NCI-H2081 (cell line): ENCODE measurements around the gene CARD19.
A peak's percentile ranks its signal among the peaks of the same experiment; 100 is the strongest.
"Not testable (repeated sequence)": the region's sequence is repeated elsewhere in the genome, so short reads cannot be mapped to it uniquely, and the experiment has no call there.

Experiments used
- DNase-seq, 2 experiments: peaks; one replicate each; lab custom pipeline; 2025; lab: John Stamatoyannopoulos, UW

Gene CARD19

DNA sequence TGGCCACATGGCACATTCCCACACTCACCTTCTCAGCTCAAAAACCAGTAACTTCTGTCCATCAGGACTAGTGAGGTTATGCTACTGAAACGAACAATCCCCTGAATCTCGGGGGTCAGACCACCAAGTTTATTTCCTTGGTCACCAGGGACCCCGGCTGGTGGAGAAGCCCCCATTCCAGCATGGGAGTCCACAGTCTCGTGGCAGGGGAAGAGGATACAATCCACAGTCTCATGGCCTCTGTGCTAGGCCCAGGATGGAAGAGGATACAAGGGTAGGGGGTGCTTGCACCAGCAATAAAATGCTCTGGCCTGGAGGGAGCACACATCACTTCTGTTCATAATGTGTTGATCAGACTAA, 7.4 kb upstream of the CARD19 start:
- DNase-seq: no peak

DNA sequence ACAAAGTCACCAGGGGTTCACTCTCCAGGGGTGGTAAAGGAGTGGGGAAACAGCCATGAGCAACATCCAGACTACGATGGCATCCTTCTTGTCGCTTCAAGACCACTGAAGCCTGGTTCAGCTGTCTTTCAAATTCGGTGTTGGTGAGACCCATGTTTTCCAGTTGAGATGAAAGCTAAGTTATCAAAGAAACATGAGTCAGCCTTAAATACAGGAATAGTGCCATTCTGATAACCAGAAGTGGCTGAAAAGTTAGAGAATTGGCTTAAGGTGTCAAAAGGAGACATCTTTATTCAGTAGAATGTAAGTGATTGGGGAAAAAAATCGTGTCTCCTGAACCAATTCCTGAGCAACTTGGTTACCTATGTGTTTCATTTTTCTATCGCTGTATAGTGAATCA, 7.0 kb upstream of the CARD19 start:
- DNase-seq: no peak

DNA sequence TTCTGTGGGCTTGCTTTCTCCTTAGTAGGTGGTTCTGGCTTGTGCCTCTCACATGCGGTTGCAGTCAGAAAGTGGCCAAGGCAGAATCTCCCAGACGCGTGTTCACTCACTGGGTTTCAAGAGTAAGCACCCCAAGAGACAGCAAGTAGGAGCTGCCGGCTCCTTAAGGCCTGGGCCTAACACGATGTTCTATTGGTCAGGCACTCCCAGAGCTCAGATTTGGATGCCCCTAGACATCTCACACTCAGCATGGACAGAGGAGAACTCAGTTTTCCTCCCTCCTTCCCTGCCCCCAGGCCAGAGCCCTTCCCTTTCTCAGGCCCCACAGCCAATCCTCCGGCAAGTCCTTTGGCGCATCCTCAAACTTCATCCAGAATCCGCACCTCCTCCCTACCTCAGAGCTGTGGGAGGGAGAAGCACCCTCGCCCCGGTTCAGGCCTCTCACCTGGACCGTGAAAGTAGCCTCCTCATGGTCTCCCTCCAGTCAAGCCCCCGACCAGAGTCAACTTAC, 6.5 kb upstream of the CARD19 start:
- DNase-seq: no peak

DNA sequence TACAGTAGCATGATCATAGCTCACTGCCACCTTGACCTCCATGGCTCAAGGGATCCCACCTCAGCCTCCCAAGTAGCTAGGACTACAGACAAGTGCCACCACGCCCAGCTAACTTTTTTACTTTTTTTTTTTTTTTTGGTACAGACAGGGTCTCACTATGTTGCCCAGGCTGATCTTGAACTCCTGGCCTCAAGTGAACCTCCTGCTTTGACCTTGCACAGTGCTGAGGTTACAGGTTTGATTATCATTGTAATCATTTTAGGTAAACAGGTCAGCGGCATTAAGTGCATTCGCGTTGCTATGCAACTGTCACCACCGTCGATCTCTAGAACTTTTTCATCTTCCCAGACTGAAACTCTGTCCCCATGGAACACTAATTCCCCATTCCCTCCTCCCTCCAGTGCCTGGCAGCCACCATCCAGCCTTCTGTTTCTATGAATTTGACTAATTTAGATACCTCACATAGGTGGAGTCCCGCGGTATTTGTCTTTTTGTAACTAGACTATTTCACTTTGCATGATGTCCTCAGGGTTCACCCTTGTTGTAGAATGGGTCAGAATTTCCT, 5.8 kb upstream of the CARD19 start:
- no peak for DNase-seq

DNA sequence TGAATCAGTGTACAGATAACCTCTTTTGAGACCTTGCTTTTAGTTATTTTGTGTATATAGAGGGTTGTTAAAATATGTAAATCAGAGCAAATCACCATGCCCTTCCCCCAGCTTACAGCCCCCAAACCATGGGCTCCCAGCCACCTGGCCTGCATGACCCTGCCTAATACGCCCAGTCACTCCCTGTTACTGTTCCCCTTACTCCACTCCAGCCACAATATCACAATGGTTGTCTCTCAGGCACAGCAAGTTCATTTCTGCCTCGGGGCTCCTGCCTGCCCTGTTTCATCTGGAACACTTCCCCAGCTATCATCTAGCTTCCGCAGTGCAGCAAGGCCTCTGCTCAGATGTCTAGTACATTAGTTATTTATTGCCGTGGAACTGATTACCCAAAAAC, 5.0 kb upstream of the CARD19 start:
- DNase-seq: no peak

DNA sequence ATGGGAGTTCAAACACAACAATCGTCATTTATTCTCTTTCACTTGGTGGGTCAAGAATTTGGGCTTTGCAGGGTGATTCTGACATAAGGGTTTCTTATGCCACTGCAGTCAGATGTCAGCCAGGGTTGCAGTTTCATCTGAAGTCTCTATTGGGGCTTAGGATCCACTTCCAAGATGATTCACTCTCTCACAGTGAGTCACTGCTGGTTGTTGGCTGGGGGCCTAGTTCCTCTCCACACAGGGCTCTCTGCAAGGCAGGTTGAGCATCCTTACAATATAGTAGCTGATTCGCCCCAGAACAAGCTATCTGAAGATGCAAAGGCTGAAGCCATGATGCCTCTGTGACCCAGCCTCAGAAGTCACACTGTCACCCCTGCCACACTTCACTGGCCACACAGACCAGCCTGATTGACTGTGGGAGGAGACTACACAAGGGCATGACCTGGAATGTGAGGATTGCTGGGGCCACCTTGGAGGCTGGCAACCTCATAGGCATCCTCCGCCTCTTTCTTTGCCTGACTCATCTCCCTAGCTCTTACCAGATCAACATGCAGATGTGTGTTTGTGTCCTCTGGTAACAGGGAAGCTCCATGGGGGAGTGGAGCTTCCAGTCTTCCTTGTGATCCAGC, 4.5 kb upstream of the CARD19 start:
- DNase-seq: no peak

DNA sequence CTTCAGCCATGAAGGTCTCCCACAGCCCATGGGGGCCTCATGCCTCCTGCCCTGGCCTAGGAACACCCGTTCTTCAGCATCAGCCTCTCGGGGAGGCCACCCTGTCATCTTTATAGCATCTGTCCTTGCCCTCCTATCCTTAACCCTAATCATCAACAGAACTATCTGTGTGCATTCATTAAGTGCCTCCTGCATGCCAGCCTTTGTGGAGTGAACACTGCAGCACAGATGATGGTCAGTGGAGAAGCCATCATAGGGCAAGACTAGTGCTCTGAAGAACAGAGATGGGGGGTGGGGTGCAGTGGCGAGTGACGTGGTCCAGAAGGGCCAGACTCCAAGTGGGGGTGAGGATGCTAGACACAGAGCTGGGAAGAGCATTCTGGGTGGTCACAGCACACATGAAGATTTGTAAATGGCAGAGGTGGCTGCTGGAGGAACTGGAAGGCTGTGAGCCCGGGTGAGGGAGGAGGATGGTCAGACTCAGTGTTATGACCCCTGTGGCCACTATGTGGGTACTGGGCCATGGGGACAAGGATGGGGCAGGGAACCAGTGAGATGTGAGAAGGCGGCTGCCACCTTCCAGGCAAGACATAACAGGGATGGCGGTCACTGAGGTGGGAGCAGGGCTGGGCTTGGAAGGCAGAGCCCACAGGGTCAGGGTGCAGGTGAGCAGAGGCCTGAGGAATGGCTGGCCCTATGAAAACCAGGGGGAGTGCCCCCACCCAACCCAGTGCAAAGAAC, 3.6 kb upstream of the CARD19 start:
- DNase-seq: no peak

DNA sequence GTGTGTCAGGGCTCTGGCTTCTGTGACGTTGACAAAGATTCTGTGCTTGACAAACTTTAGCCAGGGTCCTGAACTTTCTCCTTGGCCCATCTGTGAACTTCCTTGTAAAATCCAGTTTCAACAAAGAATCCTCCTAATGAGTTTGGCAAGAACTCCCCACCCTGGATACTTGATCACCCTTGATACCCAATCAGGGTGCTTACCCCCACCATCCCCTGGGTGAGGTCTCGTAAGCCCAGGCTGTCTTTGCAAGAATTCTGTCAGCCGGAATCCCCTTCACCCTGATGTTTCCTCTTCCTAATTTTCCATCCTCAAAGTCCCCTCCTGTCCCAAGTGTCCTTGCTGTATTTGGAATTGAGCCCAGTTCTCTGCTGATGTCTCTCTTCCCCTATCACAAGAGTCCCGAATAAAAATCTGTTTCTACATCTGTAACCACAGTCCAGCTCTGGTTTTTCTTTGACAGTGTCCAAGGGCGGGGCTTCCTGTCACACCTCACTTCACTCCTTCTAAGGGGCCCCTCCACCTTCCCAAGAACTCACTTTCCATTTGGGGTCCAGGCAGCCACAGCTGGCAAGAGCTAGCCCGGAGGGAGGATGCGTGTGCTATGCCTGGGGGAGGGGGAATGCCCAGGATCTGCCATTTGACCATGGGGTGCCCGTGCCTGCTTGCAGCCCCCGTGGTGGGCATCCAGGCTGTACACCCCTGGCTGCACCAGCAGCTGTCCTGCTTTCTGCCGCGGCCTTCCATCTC, 2.7 kb upstream of the CARD19 start:
- DNase-seq: no peak

DNA sequence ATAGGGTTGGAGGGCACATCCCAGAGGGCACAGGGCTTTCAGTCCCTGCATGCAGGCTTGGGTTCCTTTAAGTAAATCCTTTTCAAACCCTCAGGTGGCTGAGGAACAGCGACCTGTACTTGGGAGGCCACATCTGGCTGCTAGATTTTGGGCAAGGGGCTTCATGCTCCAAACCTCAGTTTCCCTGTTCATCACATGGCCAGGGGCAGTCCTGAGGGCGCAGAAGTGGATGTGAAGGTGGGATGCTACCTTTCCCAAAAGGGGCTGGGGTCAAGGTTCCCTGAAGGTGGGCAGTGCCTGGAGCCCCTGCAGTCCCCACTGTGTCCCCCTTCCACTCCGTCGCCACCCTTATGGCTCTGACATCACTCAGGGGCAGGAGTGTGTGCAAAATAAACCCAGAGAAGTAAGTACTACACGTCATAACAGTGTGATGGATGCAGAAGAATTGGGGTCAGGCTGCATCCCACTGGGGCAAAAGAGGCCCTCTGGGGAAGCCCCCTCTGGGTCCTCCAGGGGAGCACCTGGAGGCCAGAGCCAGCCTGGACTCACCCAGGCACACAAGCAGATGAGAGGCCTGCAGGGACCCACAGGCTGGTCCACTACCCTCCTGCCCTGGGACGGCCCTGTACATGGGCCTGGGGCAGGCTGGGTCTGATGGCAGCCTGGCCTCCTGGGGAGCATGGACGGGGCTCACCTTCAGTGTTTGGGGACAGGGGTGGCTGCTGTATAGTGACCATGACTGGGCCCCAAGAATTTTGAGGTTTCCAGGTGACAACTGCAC, 1.9 kb upstream of the CARD19 start:
- DNase-seq: no peak

DNA sequence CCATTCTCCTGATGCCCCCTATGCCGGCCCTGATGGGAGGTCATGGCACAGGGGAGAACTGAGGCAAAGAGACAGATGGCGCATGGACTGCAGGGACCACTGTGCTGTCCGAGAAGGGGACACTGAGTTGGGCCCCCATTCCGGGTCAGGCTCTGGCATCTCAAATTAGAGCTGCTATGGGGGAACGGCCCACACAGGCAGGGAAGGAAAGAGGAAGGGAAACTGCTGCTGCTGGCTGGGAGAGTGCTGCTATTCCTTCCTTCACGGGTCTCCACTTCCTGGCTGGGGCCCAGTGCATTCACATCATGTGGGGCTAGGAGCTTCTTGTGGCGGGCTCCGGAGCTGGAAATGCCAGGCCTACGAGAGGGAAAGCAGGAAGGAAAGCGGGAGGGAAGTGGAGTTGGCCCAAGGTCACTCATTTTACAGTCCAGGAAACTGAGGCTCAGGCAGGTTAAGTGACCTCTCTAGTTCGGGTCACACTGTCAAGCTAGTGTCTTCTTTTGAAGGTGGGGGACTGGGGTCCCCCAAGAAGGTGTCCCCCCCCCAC, 1.3 kb upstream of the CARD19 start:
- no peak for DNase-seq

DNA sequence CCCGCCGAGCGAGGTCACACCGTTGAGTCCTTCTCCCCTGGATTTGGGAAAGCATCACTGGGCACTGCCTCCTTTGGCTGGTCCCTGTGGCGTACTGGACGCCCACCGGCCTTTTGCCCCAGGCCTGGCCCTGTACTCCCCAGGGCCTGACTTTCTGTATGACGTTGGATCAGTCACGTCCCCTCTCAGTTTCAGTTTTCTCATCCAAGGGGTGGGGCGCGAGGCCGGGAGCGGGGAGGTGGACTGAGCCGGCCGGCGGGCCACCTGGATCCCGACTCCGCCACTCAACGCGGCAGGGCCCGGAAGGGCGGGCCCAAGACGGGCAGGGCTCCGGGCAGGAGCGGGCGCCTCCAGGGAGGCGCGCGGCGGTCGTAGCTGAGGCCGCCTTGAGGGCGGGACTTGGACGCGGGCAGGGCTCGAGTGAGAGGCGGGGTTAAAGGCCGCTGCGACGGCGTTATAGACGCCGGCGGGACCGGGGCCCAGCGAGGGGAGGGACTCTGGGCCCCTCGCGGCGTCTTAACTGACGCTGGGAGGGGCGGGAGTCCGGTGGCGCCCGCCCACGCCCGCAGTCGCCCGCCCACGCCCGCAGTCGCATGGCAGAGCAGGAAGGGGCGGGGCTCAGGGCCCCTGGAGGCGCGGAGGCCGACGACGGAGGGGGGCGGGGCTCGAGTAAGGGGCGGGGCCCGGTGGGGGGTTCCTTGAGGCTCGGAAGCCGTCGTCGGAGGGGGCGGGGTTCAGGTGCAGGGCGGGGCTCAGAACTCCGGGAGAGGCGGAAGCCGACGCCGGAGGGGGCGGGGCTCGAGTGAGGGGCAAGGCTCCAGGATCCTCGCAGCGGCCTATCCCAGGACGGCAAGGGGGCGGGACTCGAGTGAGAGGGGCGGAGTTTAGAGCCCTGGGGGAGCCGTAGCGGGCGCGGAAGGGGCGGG, 549 bp upstream of the CARD19 start:
- DNase-seq: peak; percentile 97 to 99

DNA sequence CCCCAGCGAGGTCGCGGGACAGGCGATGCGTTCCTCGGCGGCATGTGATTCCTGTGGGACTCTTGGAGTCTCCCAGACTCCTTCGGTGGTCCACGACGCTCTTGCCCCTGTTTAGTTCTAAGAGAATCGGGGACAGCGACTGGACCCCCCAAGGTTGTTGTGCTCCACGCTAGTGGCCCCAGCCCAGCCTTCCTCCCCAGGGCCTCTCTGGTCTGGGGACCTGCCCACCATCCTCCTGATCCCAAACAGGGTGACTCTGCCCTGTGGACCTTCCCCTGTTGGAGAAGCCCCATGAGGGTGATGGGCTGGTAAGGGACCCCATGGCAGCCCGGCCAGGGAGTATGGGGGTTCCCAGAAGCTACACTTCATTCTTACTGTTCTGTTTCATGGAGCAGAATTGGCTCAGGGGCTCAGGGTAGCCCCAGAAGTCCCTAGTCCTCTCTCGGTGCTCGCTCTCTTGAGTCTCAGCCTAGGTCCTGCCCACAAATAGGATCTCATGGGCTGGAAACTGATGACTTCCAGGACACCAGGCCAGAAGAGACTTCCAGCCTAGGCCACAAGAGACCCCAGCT, 880 bp downstream of the CARD19 start:
- no peak for DNase-seq

DNA sequence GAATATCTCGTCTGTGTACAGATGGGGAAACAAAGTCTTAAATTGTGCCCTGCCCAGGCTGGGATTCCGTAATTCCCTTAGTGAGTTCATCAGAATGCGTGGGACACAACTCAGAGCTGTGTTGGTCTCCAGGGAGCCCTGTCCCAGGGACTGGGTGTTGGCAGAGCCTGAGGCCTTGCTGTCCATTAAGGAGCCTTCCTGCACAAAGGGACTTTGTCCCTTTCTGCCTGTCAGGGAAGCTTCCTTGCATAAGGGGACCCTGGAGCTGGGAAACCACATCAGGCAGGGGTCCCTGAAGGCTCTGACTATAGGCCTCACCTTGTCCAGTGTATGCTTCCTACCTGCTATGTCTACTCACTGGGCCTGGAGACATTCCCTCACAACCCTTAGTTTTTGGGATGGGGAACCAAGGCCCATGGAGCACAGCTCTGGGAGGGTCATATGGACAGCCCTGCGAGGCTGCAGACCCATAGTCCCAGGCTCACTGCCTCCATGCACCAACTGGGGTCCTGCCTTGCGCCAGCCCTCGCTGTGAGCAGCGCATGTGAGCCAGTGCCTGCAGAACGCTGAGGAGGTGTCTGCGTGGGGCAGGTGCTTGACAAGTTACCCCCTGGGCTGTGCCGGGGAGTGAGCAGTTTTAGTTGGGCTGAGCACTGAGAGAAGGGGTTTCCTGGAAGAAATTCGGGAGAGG, 1.6 kb downstream of the CARD19 start:
- DNase-seq: no peak

DNA sequence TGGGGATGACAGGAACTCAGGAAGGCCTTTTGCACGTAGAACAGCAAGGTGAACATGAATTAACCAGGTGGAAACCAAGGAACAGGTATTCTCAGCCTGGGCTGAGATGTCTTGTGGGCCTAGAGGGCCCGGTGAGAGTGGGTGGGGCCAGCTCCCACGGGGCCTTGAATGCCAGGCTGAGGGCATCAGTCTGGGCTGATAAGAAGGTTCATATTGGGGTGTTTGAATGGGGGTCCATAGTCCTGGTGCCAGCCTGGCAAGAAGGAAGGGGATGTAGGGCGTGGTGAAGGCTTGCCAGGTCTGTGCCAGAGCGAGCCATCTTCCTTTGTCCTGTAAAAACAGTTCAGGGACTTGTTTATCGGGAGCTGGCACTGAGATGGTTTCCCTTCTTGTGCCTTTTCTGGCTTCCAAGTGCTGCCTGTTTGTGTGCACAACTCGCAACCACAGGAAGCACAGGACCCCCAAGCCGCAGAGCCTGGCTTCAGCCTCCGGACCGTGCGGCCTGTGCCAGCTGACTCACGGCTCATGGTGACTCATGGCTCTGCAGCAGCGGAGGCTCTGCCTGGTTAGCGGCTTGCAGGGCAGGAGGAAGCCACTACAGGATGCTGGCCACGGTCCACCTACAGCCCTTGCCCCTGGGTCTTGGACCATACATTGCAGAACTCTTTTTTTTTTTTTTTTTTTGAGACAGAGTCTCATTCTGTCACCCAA, 2.4 kb downstream of the CARD19 start:
- DNase-seq: no peak

DNA sequence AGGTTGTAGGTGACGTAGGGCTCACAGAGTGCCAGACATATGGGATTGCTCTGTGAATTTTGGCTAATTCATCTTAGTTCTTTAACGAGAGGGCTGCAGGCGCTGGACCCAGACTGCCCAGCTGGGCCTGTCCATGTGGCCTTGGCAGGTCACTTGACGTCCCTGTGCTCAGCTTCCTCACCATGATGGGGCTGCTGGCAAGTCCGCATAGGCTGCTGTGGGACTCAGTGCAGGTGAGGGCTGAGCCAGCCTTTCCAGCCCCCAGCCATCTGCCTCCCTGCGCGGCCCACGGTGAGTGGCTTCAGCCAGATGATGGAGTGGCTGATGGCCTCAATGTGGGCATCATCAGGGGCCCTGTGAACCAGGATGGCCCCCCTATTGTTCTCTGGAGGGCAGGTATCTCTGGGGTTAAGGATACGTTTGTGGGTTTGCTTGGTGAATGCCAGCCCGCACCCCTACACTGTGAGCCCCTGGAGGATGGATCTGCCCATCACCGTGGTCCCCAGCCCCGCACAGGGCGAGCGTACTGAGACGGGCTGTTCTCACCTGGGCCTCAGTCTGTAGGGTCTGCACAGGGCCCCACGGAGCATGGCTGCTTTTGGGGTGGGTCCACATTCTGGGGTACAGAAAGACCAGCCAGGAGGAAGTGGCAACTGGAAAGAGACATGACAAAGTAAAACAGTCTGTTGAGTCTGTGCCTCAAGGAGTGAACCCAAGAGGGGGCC, 3.7 kb downstream of the CARD19 start:
- no peak for DNase-seq

DNA sequence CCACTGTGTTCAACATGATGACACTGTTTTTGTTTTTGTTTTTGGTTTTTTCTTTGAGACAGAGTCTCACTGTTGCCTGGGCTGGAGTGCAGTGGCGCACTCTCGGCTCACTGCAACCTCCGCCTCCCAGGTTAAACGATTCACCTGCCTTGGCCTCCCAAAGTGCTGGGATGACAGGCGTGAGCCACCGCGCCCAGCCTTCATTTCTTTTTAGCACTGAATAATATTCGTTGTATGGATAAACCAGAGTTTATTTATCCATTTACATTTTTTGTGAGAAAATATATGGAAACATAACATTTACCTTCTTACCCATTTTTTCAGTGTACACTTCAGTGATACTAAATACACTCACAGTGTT, 4.2 kb downstream of the CARD19 start:
- DNase-seq: no peak

DNA sequence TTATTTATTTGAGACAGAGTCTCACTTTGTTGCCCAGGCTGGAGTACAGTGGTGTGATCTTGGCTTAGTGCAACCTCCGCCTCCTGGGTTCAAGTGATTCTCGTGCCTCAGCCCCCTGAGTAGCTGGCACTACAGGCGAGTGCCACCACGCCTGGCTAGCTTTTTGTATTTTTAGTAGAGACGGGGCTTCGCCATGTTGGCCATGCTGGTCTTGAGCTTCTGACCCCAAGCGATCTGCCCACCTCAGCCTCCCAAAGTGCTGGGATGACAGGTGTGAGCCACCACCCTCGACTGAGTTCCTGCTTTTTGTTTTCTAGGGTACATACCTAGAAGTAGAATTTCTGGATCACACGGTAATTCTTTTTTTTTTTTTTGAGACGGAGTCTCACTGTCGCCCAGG, 5.1 kb downstream of the CARD19 start:
- not testable (repeated sequence) for DNase-seq

DNA sequence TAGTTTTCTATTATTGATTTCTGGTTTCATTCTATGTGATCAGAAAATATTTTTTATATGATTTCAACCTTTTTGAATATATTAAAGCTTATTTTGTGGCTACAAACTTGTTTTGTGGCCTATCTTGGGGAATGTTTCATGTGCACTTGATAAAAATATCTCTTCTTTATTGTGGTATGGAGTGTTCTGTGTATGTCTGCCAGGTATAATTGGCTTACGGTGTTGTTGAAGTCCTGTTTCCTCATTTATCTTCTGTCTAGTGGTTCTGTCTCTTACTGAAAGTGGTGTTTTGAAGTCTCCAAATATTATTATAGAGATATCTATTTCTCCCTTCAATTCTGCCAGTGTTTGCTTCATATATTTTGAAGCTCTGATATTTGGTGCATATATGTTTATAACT, 9.6 kb downstream of the CARD19 start:
- DNase-seq: no peak
